ENCODE measurements around the gene TMEM208. TPM values are rescaled to one million over a fixed set of nuclear protein-coding genes. Genes with fewer than 3 reads are reported as not detected.

TMEM208 gene
- total and polyA plus RNA-seq, 4 donors = 22.1 to 196 (median 93.8) TPM

- ATAC-seq (ENCODE audit: insufficient read depth, low FRiP score) = no peak
- DNase-seq = no peak
Measured at GRCh38 chr16:67201411-67202345, 25.3 kb upstream of the TMEM208 start.

GRCh38 chr16:67202426-67202825, 24.5 kb upstream of the TMEM208 start:
- Histone ChIP-seq H3K9me3 (ENCODE audit: control insufficient read depth in 4 of 4, insufficient read depth in 3 of 4, low read length in 3 of 4) (no peaks in the 10 kb centered on the region), H3K36me3 (ENCODE audit: control insufficient read depth in 4 of 4, insufficient read depth in 4 of 4, low read length in 4 of 4) (peaks cover 6 to 48% (median 11%) of the 10 kb centered on the region in 4 donors), H3K4me3 (no peak overlapping the region), H3K27me3 (ENCODE audit: control insufficient read depth in 3 of 3, insufficient read depth in 3 of 3, low read length in 2 of 3) (no peaks in the 10 kb centered on the region), H3K4me1 (ENCODE audit: control insufficient read depth in 5 of 5, insufficient read depth in 5 of 5, low read length in 5 of 5) (peaks cover 0 to 12% (median 0%) of the 10 kb centered on the region in 5 donors), H3K9ac (ENCODE audit: insufficient read depth in 1 of 2, low read length in 2 of 2) (no peak overlapping the region), H3K27ac (ENCODE audit: low read depth in 1 of 2, low read length in 1 of 2) (no peak overlapping the region)
- WGBS, 2 donors = 97% methylated on average over 11 to 12 of the region's 12 CpGs
- no peak for ATAC-seq (ENCODE audit: insufficient read depth, low FRiP score)
- TF ChIP-seq CTCF (IDR thresholded peaks at IDR 0.05; ENCODE audit: control extremely low read depth, extremely low read depth) = no peak
- DNase-seq = no peak

More at GRCh38 chr16:67201411-67202345, 25.3 kb upstream of the TMEM208 start:
- no peak overlapping the region for H3K9ac ChIP-seq (ENCODE audit: insufficient read depth in 1 of 2, low read length in 2 of 2)
- H3K27me3 ChIP-seq (ENCODE audit: control insufficient read depth in 3 of 3, insufficient read depth in 3 of 3, low read length in 2 of 3) = no peaks in the 10 kb centered on the region
- H3K4me3 ChIP-seq = no peak overlapping the region
- no peaks in the 10 kb centered on the region for H3K9me3 ChIP-seq (ENCODE audit: control insufficient read depth in 4 of 4, insufficient read depth in 3 of 4, low read length in 3 of 4)
- 96 to 98% methylated on average over 40 of the region's 40 CpGs for WGBS, 2 donors
- TF ChIP-seq CTCF (IDR thresholded peaks at IDR 0.05; ENCODE audit: control extremely low read depth, extremely low read depth) = no peak
- H3K27ac ChIP-seq (ENCODE audit: low read depth in 1 of 2, low read length in 1 of 2) = no peak overlapping the region
- H3K36me3 ChIP-seq (ENCODE audit: control insufficient read depth in 4 of 4, insufficient read depth in 4 of 4, low read length in 4 of 4) = peaks cover 10 to 55% (median 15%) of the 10 kb centered on the region in 4 donors
- H3K4me1 ChIP-seq (ENCODE audit: control insufficient read depth in 5 of 5, insufficient read depth in 5 of 5, low read length in 5 of 5) = peaks cover 0 to 14% (median 0%) of the 10 kb centered on the region in 5 donors

DNA sequence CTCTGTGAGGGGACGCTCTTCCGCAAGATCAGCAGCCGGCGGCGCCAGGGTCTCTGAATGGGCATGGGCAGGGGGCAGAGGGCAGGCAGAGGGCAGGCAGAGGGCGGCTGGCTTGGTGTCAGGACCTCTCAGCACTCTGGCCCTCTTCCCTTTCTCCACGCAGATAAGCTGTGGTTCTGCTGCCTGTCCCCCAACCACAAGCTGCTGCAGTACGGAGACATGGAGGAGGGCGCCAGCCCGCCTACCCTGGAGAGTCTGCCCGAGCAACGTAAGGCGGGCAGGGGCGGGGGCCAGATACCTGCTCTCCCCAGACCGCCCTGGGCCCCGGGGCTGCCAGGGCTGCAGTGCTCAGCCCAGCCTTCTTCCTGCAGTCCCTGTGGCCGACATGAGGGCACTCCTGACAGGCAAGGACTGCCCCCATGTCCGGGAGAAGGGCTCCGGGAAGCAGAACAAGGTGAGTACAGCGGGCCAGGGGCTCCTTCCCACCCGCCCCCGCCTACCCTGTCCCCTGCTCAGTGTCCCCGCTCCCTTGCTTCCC, 23.9 kb upstream of the TMEM208 start:
- no peaks in the 10 kb centered on the region for H3K27me3 ChIP-seq (ENCODE audit: control insufficient read depth in 3 of 3, insufficient read depth in 3 of 3, low read length in 2 of 3)
- H3K9me3 ChIP-seq (ENCODE audit: control insufficient read depth in 4 of 4, insufficient read depth in 3 of 4, low read length in 3 of 4) = no peaks in the 10 kb centered on the region
- no peak for TF ChIP-seq CTCF (IDR thresholded peaks at IDR 0.05; ENCODE audit: control extremely low read depth, extremely low read depth)
- H3K4me1 ChIP-seq (ENCODE audit: control insufficient read depth in 5 of 5, insufficient read depth in 5 of 5, low read length in 5 of 5) = peaks cover 0 to 13% (median 0%) of the 10 kb centered on the region in 5 donors
- H3K4me3 ChIP-seq = no peak overlapping the region
- ATAC-seq (ENCODE audit: insufficient read depth, low FRiP score) (no peak), DNase-seq (no peak)
- no peak overlapping the region for H3K27ac ChIP-seq (ENCODE audit: low read depth in 1 of 2, low read length in 1 of 2)
- no peak overlapping the region for H3K9ac ChIP-seq (ENCODE audit: insufficient read depth in 1 of 2, low read length in 2 of 2)
- H3K36me3 ChIP-seq (ENCODE audit: control insufficient read depth in 4 of 4, insufficient read depth in 4 of 4, low read length in 4 of 4) = peaks cover 3 to 44% (median 9%) of the 10 kb centered on the region in 4 donors
- 92% methylated on average over 19 to 23 of the region's 23 CpGs for WGBS, 2 donors

Data from lung (tissue), 12 donors.